ENCODE measurements around the gene TMEM108. TPM values are rescaled to one million over a fixed set of nuclear protein-coding genes. Genes with fewer than 3 reads are reported as not detected.
A peak's percentile ranks its signal among the peaks of the same experiment; 100 is the strongest.

Gene TMEM108
- total RNA-seq, 1 donor from 2014 or later: 0.17 TPM

GRCh38 chr3:133393204-133393603, 355.0 kb downstream of the TMEM108 start:
- no peak for DNase-seq

GRCh38 chr3:133393691-133394474, 355.7 kb downstream of the TMEM108 start:
- DNase-seq: no peak

- no peak for DNase-seq
Measured at GRCh38 chr3:133394561-133395311, 356.5 kb downstream of the TMEM108 start.

GRCh38 chr3:133396906-133397305, 358.7 kb downstream of the TMEM108 start:
- DNase-seq: no peak

- no peak for DNase-seq
Measured at GRCh38 chr3:133400006-133400515, 361.9 kb downstream of the TMEM108 start, which contains the start of gene BFSP2. Gene BFSP2, plus strand, starts transcription at chr3:133400056. Its CDS starts 28 bp downstream, at chr3:133400084.

GRCh38 chr3:133401374-133402135, 363.4 kb downstream of the TMEM108 start:
- DNase-seq: no peak

- no peak for DNase-seq
Measured at GRCh38 chr3:133404920-133405319, 366.7 kb downstream of the TMEM108 start.

- no peak for DNase-seq
Measured at GRCh38 chr3:133408366-133408765, 370.2 kb downstream of the TMEM108 start.

- no peak for DNase-seq
Measured at GRCh38 chr3:133408961-133409360, 370.8 kb downstream of the TMEM108 start.

GRCh38 chr3:133410191-133410892, 372.2 kb downstream of the TMEM108 start:
- no peak for DNase-seq

GRCh38 chr3:133412183-133413132, 374.3 kb downstream of the TMEM108 start:
- DNase-seq: peak; percentile 32

- peak; percentile 21 for DNase-seq
Measured at GRCh38 chr3:133413161-133414020, 375.2 kb downstream of the TMEM108 start.

GRCh38 chr3:133414021-133414392, 375.8 kb downstream of the TMEM108 start:
- DNase-seq: no peak

GRCh38 chr3:133418361-133418760, 380.2 kb downstream of the TMEM108 start:
- no peak for DNase-seq

- no peak for DNase-seq
Measured at GRCh38 chr3:133419151-133419909, 381.1 kb downstream of the TMEM108 start.

- DNase-seq: no peak
Measured at GRCh38 chr3:133424937-133425869, 387.0 kb downstream of the TMEM108 start.

GRCh38 chr3:133425898-133426297, 387.7 kb downstream of the TMEM108 start:
- no peak for DNase-seq

GRCh38 chr3:133426721-133427120, 388.5 kb downstream of the TMEM108 start:
- DNase-seq: peak; percentile 23
